CD4-positive, CD25-positive, alpha-beta regulatory T cell (primary cell): ENCODE results near the gene USP31. TPM values are rescaled to one million over a fixed set of nuclear protein-coding genes. Genes with fewer than 3 reads are reported as not detected.

Experiments
- ATAC-seq, 2 donors: fragments of 150-1000 bp; cut with Tn5 transposase; one replicate each; pipeline ENCODE4 v1.10.0; 2021; ENCODE audit warnings: low read depth in 2 of 2, moderate number of reproducible peaks in 2 of 2, moderate library complexity in 1 of 2
- DNase-seq, 3 donors: peaks; one replicate each; pipeline versions ENCODE4 v3.0.0 to v3.0.0-alpha.2; 2012 to 2022; ENCODE audit warnings: mixed read lengths in 1 of 3
- H3K27ac ChIP-seq: one replicate; pipeline ENCODE4 v1.7.0; 2013; ENCODE audit warnings: mild to moderate bottlenecking, low read length; ENCODE audit not compliant: insufficient read depth, poor library complexity, severe bottlenecking
- H3K27me3 ChIP-seq: one replicate; pipeline ENCODE4 v1.7.0; 2013; ENCODE audit warnings: low read length; ENCODE audit not compliant: control insufficient read depth, insufficient read depth
- H3K36me3 ChIP-seq: one replicate; pipeline ENCODE4 v1.7.0; 2013; ENCODE audit warnings: mild to moderate bottlenecking, low read length, moderate library complexity; ENCODE audit not compliant: control insufficient read depth, insufficient read depth
- H3K4me1 ChIP-seq: 2 replicates; pipeline ENCODE4 v1.7.0; 2013; ENCODE audit warnings: mild to moderate bottlenecking, low read length; ENCODE audit not compliant: insufficient read depth, control insufficient read depth, poor library complexity, severe bottlenecking
- H3K4me3 ChIP-seq: one replicate; pipeline ENCODE4 v1.7.0; 2013; ENCODE audit warnings: low read depth, mild to moderate bottlenecking, low read length, moderate library complexity
- H3K9me3 ChIP-seq, 2 experiments: 1 replicate in 1 of 2; 2 replicates in 1 of 2; pipeline ENCODE4 v1.7.0; 2013; ENCODE audit warnings: low read length in 2 of 2, mild to moderate bottlenecking in 1 of 2, moderate library complexity in 1 of 2; ENCODE audit not compliant: control insufficient read depth in 2 of 2
- H3K27ac Mint-ChIP-seq, 3 donors: one replicate each; pipeline ENCODE4 v1.8.0; 2020 to 2022; ENCODE audit warnings: mild to moderate bottlenecking in 3 of 3, mixed read lengths in 3 of 3, moderate library complexity in 2 of 3
- H3K27me3 Mint-ChIP-seq: one replicate; pipeline ENCODE4 v1.8.0; 2022; ENCODE audit warnings: mild to moderate bottlenecking, mixed read lengths
- H3K36me3 Mint-ChIP-seq: one replicate; pipeline ENCODE4 v1.8.0; 2020; ENCODE audit warnings: mixed read lengths
- H3K4me1 Mint-ChIP-seq, 4 donors: one replicate each; pipeline ENCODE4 v1.8.0; 2020 to 2022; ENCODE audit warnings: mixed read lengths in 4 of 4, mild to moderate bottlenecking in 1 of 4
- H3K4me3 Mint-ChIP-seq, 4 donors: one replicate each; pipeline ENCODE4 v1.8.0; 2020 to 2022; ENCODE audit warnings: mild to moderate bottlenecking in 4 of 4, mixed read lengths in 4 of 4, moderate library complexity in 3 of 4
- H3K9me3 Mint-ChIP-seq, 7 donors: one replicate each; pipeline ENCODE4 v1.8.0; 2020 to 2022; ENCODE audit warnings: mixed read lengths in 7 of 7, mild to moderate bottlenecking in 3 of 7, moderate library complexity in 2 of 7
- polyA plus RNA-seq, 4 donors: library from polyadenylated mRNA; unstranded; fragments of 300-500 nt; fragmentation: Illumina TruSeq; gene quantifications; one replicate each; pipeline ENCODE4 v1.2.3, GENCODE V29; 2021
- total RNA-seq: library from RNA; stranded (reverse); gene quantifications from one replicate; pipeline ENCODE4 v1.2.3, GENCODE V29; 2022

Gene USP31
- total and polyA plus RNA-seq, 5 donors from 2014 or later: 0.13 to 4.2 (median 0.40) TPM

GRCh38 chr16:23156110-23156509 lies 6.9 kb upstream of the USP31 start:
- H3K4me1 ChIP-seq: no peaks in the 10 kb centered on the region
- H3K9me3 Mint-ChIP-seq: no peaks in the 10 kb centered on the region
- H3K36me3 ChIP-seq: no peaks in the 10 kb centered on the region
- H3K27ac ChIP-seq: no peak overlapping the region
- H3K36me3 Mint-ChIP-seq: no peaks in the 10 kb centered on the region
- DNase-seq (no peak), ATAC-seq (no peak)
- peaks cover 4 to 14% (median 5%) of the 10 kb centered on the region in 4 donors for H3K4me1 Mint-ChIP-seq
- no peak overlapping the region for H3K4me3 Mint-ChIP-seq
- no peaks in the 10 kb centered on the region for H3K9me3 ChIP-seq
- peaks cover 37% of the 10 kb centered on the region for H3K27me3 Mint-ChIP-seq
- H3K27ac Mint-ChIP-seq: peak overlapping the region in 1 of 3 donors; percentile 55
- peaks cover 16% of the 10 kb centered on the region for H3K27me3 ChIP-seq
- H3K4me3 ChIP-seq: no peak overlapping the region

- Mint-ChIP-seq H3K4me3 (peak overlapping the region in 1 of 4 donors; percentile 12), H3K27ac (no peak overlapping the region), H3K9me3 (no peaks in the 10 kb centered on the region), H3K4me1 (peaks cover 4 to 16% (median 7%) of the 10 kb centered on the region in 4 donors), H3K27me3 (peaks cover 34% of the 10 kb centered on the region), H3K36me3 (no peaks in the 10 kb centered on the region)
- H3K27ac ChIP-seq: no peak overlapping the region
- no peak for ATAC-seq
- DNase-seq: peak in 1 of 3 donors; percentile 32
- peaks cover 15% of the 10 kb centered on the region for H3K27me3 ChIP-seq
- no peaks in the 10 kb centered on the region for H3K9me3 ChIP-seq
- no peaks in the 10 kb centered on the region for H3K4me1 ChIP-seq
- no peak overlapping the region for H3K4me3 ChIP-seq
- H3K36me3 ChIP-seq: no peaks in the 10 kb centered on the region
Observed at GRCh38 chr16:23155445-23156049, 6.3 kb upstream of the USP31 start.

GRCh38 chr16:23152386-23153178 lies 3.3 kb upstream of the USP31 start:
- ATAC-seq (no peak), DNase-seq (no peak)
- no peaks in the 10 kb centered on the region for H3K9me3 ChIP-seq
- no peak overlapping the region for H3K27ac ChIP-seq
- H3K36me3 Mint-ChIP-seq: no peaks in the 10 kb centered on the region
- peaks cover 10% of the 10 kb centered on the region for H3K27me3 ChIP-seq
- H3K4me1 Mint-ChIP-seq: peaks cover 11 to 28% (median 20%) of the 10 kb centered on the region in 4 donors
- no peak overlapping the region for H3K4me3 ChIP-seq
- peaks cover 0 to 2% (median 0%) of the 10 kb centered on the region in 7 donors for H3K9me3 Mint-ChIP-seq
- H3K36me3 ChIP-seq: no peaks in the 10 kb centered on the region
- peak overlapping the region in 2 of 4 donors; percentile 28 to 64 for H3K4me3 Mint-ChIP-seq
- H3K27ac Mint-ChIP-seq: no peak overlapping the region
- peaks cover 10% of the 10 kb centered on the region for H3K4me1 ChIP-seq
- H3K27me3 Mint-ChIP-seq: peaks cover 21% of the 10 kb centered on the region

GRCh38 chr16:23149993-23150364 lies 727 bp upstream of the USP31 start:
- Mint-ChIP-seq H3K4me1 (peaks cover 6 to 22% (median 17%) of the 10 kb centered on the region in 4 donors), H3K27me3 (peaks cover 8% of the 10 kb centered on the region), H3K4me3 (peak overlapping the region; percentile 91 to 97 (median 95)), H3K9me3 (peaks cover 0 to 2% (median 0%) of the 10 kb centered on the region in 7 donors), H3K36me3 (no peaks in the 10 kb centered on the region), H3K27ac (peak overlapping the region; percentile 26 to 79 (median 44))
- peaks cover 9% of the 10 kb centered on the region for H3K27me3 ChIP-seq
- H3K4me1 ChIP-seq: peaks cover 10% of the 10 kb centered on the region
- H3K27ac ChIP-seq: no peak overlapping the region
- DNase-seq: no peak
- no peaks in the 10 kb centered on the region for H3K36me3 ChIP-seq
- ATAC-seq: no peak
- H3K9me3 ChIP-seq: no peaks in the 10 kb centered on the region
- peak overlapping the region; percentile 86 for H3K4me3 ChIP-seq

- Histone ChIP-seq H3K27ac (no peak overlapping the region), H3K9me3 (no peaks in the 10 kb centered on the region), H3K27me3 (peaks cover 5% of the 10 kb centered on the region), H3K4me3 (peak overlapping the region; percentile 77), H3K4me1 (peaks cover 10% of the 10 kb centered on the region), H3K36me3 (no peaks in the 10 kb centered on the region)
- peaks cover 6 to 24% (median 18%) of the 10 kb centered on the region in 4 donors for H3K4me1 Mint-ChIP-seq
- peaks cover 0 to 2% (median 0%) of the 10 kb centered on the region in 7 donors for H3K9me3 Mint-ChIP-seq
- no peaks in the 10 kb centered on the region for H3K27me3 Mint-ChIP-seq
- ATAC-seq (peak; percentile 27 to 28), DNase-seq (peak; percentile 43 to 46 (median 44))
- peak overlapping the region; percentile 88 to 98 (median 97) for H3K4me3 Mint-ChIP-seq
- H3K36me3 Mint-ChIP-seq: no peaks in the 10 kb centered on the region
- H3K27ac Mint-ChIP-seq: peak overlapping the region; percentile 7 to 91 (median 78)
Observed at GRCh38 chr16:23148513-23149266, 562 bp downstream of the USP31 start.

GRCh38 chr16:23148166-23148512 lies 1.1 kb downstream of the USP31 start:
- H3K9me3 Mint-ChIP-seq: peaks cover 0 to 2% (median 0%) of the 10 kb centered on the region in 7 donors
- no peaks in the 10 kb centered on the region for H3K36me3 Mint-ChIP-seq
- peaks cover 5% of the 10 kb centered on the region for H3K27me3 ChIP-seq
- no peaks in the 10 kb centered on the region for H3K27me3 Mint-ChIP-seq
- H3K4me3 ChIP-seq: peak overlapping the region; percentile 77
- no peaks in the 10 kb centered on the region for H3K9me3 ChIP-seq
- DNase-seq: no peak
- peaks cover 6 to 24% (median 18%) of the 10 kb centered on the region in 4 donors for H3K4me1 Mint-ChIP-seq
- ATAC-seq: no peak
- peak overlapping the region; percentile 88 to 98 (median 97) for H3K4me3 Mint-ChIP-seq
- no peak overlapping the region for H3K27ac ChIP-seq
- peaks cover 10% of the 10 kb centered on the region for H3K4me1 ChIP-seq
- peak overlapping the region; percentile 7 to 91 (median 78) for H3K27ac Mint-ChIP-seq
- H3K36me3 ChIP-seq: no peaks in the 10 kb centered on the region

GRCh38 chr16:23147666-23148065 lies 1.6 kb downstream of the USP31 start:
- Mint-ChIP-seq H3K27ac (no peak overlapping the region), H3K27me3 (no peaks in the 10 kb centered on the region), H3K36me3 (no peaks in the 10 kb centered on the region), H3K4me1 (peaks cover 6 to 24% (median 18%) of the 10 kb centered on the region in 4 donors), H3K4me3 (peak overlapping the region in 3 of 4 donors; percentile 88 to 98 (median 96)), H3K9me3 (peaks cover 0 to 2% (median 0%) of the 10 kb centered on the region in 7 donors)
- ATAC-seq (no peak), DNase-seq (no peak)
- Histone ChIP-seq H3K27me3 (peaks cover 2% of the 10 kb centered on the region), H3K9me3 (no peaks in the 10 kb centered on the region), H3K4me1 (peaks cover 10% of the 10 kb centered on the region), H3K27ac (no peak overlapping the region), H3K4me3 (no peak overlapping the region), H3K36me3 (no peaks in the 10 kb centered on the region)
